OCI-LY7 (cell line): ENCODE measurements around the gene SH2D3C.

Experiments used
- EZH2phosphoT487 ChIP-seq: fragments of 200-600 bp; sonication (generic); IDR thresholded peaks from 2 replicates; pipeline ENCODE4 v1.6.1; 2018; ENCODE audit warnings: low read depth, borderline replicate concordance, mild to moderate bottlenecking, mixed run types, antibody characterized with exemption, low read length, moderate library complexity, mixed read lengths
- TF ChIP-seq, protein P1 (sequence below): fragments of 200-600 bp; sonication (generic); conservative IDR thresholded peaks from 2 replicates; pipeline ENCODE4 v1.5.1; 2014; ENCODE audit warnings: mild to moderate bottlenecking, antibody characterized with exemption, low read length, moderate library complexity, mixed read lengths

GRCh38 chr9:127706836-127707241 is 71.6 kb downstream of the SH2D3C start, which contains the start of gene CFAP157:
- TF ChIP-seq, protein P1, sequence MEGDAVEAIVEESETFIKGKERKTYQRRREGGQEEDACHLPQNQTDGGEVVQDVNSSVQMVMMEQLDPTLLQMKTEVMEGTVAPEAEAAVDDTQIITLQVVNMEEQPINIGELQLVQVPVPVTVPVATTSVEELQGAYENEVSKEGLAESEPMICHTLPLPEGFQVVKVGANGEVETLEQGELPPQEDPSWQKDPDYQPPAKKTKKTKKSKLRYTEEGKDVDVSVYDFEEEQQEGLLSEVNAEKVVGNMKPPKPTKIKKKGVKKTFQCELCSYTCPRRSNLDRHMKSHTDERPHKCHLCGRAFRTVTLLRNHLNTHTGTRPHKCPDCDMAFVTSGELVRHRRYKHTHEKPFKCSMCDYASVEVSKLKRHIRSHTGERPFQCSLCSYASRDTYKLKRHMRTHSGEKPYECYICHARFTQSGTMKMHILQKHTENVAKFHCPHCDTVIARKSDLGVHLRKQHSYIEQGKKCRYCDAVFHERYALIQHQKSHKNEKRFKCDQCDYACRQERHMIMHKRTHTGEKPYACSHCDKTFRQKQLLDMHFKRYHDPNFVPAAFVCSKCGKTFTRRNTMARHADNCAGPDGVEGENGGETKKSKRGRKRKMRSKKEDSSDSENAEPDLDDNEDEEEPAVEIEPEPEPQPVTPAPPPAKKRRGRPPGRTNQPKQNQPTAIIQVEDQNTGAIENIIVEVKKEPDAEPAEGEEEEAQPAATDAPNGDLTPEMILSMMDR: no peak
- no peak for TF ChIP-seq EZH2phosphoT487
